Chondrocyte (in vitro differentiated cells): ENCODE results near the gene FGF21. TPM values are rescaled to one million over a fixed set of nuclear protein-coding genes. Genes with fewer than 3 reads are reported as not detected.

Experiments used
- DNase-seq: peaks from one replicate; pipeline ENCODE4 v3.0.0; 2021; ENCODE audit warnings: mixed read lengths, low spot score
- H3K27ac Mint-ChIP-seq: one replicate; pipeline ENCODE4 v1.8.0; 2021; ENCODE audit warnings: mild to moderate bottlenecking, moderate library complexity, mixed read lengths; ENCODE audit not compliant: unreplicated experiment
- H3K27me3 Mint-ChIP-seq: 2 replicates; pipeline ENCODE4 v1.8.0; 2021; ENCODE audit warnings: low read depth, mixed read lengths
- H3K36me3 Mint-ChIP-seq: 2 replicates; pipeline ENCODE4 v1.8.0; 2021; ENCODE audit warnings: low read depth, mixed read lengths
- H3K4me1 Mint-ChIP-seq: 2 replicates; pipeline ENCODE4 v1.8.0; 2021; ENCODE audit warnings: low read depth, mild to moderate bottlenecking, mixed read lengths
- H3K4me3 Mint-ChIP-seq: one replicate; pipeline ENCODE4 v1.8.0; 2021; ENCODE audit warnings: mild to moderate bottlenecking, moderate library complexity, mixed read lengths; ENCODE audit not compliant: unreplicated experiment
- H3K9me3 Mint-ChIP-seq: 2 replicates; pipeline ENCODE4 v1.8.0; 2021; ENCODE audit warnings: low read depth, mixed read lengths
- CTCF ChIP-seq: fragments of 200-600 bp; sonication (generic); IDR thresholded peaks from 2 replicates; pipeline ENCODE4 v1.5.0; 2021; ENCODE audit warnings: antibody characterized with exemption, mild to moderate bottlenecking, moderate library complexity
- total RNA-seq: library from RNA; stranded (reverse); gene quantifications from 3 replicates; pipeline ENCODE4 v1.2.1, GENCODE V29; 2021

FGF21 gene
- total RNA-seq, 1 donor from 2014 or later = not detected

DNA sequence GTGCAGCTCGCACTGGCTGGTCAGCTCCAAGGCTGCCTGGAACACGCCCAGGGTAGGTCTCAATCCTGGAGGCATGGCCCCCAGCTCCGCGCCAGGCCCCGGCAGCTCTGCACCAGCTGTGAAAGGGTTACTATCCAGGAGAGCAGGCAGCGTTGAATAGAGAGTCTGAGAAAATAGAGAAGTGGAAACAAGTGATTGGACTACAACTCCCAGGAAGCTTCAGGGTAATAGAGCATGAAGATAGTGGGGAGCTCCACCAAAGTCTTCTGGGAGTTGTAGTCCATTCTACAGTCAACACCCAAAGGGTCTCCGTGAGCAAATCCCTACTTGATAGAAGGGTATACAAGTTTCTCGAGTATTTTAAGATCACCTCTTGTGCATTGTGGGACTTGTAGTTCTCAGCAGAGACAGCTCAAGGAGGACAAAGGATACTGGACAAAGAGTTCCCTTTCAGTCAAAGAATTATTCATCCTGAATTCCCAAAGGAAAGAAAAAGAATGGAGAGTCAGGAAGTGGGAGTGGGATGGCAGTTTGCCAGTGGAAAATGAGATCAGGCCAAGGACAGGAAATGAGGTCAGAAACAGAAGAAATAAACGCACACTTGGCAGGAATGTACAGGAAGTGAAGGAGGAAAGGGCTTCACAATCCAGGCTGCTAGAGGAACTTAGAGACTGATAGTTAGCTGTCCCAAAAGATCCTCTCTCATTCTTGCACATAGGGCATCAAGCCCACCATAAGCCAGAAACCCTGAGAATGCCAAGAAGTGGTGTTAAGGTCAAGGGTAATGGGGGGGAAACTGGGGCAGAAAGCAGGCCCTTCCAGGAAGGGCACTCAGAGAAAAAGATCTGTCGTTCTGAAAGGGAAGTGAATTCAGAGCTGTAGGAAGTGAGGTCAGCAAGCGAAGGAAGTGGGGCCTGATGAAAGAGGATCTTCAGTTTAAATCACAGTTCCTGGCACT, 30.2 kb upstream of the FGF21 start:
- H3K27me3 Mint-ChIP-seq = no peaks in the 10 kb centered on the region
- no peak overlapping the region for H3K4me3 Mint-ChIP-seq
- no peak for TF ChIP-seq CTCF
- H3K27ac Mint-ChIP-seq = peak overlapping the region; percentile 96
- H3K9me3 Mint-ChIP-seq = peaks cover 6% of the 10 kb centered on the region
- peaks cover 24% of the 10 kb centered on the region for H3K4me1 Mint-ChIP-seq
- no peak for DNase-seq
- peaks cover 4% of the 10 kb centered on the region for H3K36me3 Mint-ChIP-seq

DNA sequence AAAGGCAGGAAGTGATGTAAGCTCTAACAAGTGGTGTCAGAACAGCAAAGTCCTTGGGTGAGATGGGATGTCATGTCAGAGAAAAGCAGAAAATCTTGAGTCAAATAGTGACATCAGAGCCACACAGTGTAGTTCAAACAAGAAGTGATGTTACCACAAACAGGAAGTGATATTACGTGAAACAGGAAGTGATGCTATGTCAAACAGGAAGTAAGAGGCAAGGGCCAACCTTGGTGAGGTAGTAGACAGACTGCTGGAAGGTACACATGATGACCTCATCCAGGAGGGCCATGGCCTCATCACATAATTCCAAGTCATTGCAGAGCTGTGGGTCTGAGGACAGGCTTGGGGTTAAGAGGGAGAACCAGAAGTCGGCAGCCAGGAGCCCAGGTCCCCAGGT, 28.8 kb upstream of the FGF21 start:
- Mint-ChIP-seq H3K4me1 (peaks cover 15% of the 10 kb centered on the region), H3K36me3 (peaks cover 4% of the 10 kb centered on the region), H3K27ac (no peak overlapping the region), H3K27me3 (no peaks in the 10 kb centered on the region), H3K9me3 (peaks cover 6% of the 10 kb centered on the region), H3K4me3 (no peak overlapping the region)
- no peak for TF ChIP-seq CTCF
- no peak for DNase-seq

DNA sequence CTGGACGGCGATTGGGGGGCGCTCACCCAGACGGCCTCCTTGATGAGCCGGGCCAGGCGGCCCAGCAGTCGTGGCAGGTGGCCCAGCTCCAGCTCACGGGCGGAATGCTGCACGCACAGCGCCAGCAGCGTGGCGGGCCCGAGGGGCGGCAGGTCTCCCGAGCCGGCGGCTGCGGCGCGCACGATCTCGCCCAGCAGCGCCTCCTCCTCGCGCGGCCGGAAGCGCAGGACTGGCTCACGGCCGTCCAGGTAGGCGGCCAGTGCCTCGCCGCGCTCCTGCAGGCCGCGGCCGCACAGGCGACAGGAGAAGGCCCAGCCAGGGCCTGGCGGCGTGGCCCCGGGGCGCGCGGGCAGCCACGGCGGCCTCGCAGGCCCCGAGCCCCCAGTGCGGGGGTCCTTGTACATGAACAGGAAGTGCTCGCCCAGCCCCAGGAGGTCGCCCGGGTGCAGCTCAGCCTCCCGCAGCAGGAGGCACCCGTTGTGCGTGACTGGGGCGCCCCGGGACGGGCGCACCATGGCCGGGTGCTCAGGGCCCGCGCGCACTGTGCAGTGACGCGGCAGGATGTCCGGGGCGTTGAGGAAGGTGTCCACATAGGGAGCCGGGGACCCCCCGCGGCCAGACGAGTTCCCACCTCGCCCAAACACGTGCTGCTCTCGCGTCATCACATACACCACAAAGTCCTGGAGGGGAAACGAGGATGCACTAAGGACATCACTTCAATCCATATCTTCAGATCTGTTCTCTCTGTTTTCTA, 26.2 kb upstream of the FGF21 start:
- Mint-ChIP-seq H3K4me3 (no peak overlapping the region), H3K9me3 (peaks cover 6% of the 10 kb centered on the region), H3K36me3 (peaks cover 4% of the 10 kb centered on the region), H3K27me3 (no peaks in the 10 kb centered on the region), H3K27ac (no peak overlapping the region), H3K4me1 (peaks cover 13% of the 10 kb centered on the region)
- DNase-seq = no peak
- TF ChIP-seq CTCF = no peak

GRCh38 chr19:48731452-48731851, 23.9 kb upstream of the FGF21 start:
- no peak for TF ChIP-seq CTCF
- Mint-ChIP-seq H3K4me1 (peaks cover 4% of the 10 kb centered on the region), H3K27me3 (no peaks in the 10 kb centered on the region), H3K9me3 (peaks cover 1% of the 10 kb centered on the region), H3K4me3 (no peak overlapping the region), H3K27ac (no peak overlapping the region), H3K36me3 (peaks cover 2% of the 10 kb centered on the region)
- no peak for DNase-seq

DNA sequence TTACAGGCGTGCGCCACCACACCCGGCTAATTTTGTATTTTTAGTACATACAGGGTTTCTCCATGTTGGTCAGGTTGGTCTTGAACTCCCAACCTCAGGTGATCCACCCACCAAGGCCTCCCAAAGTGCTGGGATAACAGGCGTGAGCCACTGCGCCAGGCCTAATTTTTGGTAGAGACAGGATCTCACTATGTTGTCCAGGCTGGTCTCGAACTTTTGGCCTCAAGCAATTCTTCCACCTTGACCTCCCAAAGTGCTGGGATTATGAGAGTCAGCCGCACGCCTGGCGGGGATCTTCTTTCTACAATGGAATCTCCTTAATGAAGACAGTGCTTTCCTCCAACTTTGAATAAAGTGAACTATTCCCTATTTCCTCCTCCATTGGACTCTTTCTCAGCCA, 20.7 kb upstream of the FGF21 start:
- Mint-ChIP-seq H3K9me3 (no peaks in the 10 kb centered on the region), H3K27ac (peak overlapping the region; percentile 8), H3K27me3 (no peaks in the 10 kb centered on the region), H3K36me3 (peaks cover 2% of the 10 kb centered on the region), H3K4me3 (peak overlapping the region; percentile 69), H3K4me1 (peaks cover 9% of the 10 kb centered on the region)
- no peak for DNase-seq
- no peak for TF ChIP-seq CTCF
